ENCODE data around the gene MAP2K6. TPM values are rescaled to one million over a fixed set of nuclear protein-coding genes. Genes with fewer than 3 reads are reported as not detected.

The MAP2K6 gene
- total and polyA plus RNA-seq, 12 donors: 0.88 to 4.0 (median 1.8) TPM

GRCh38 chr17:69506489-69506888 is 92.0 kb downstream of the MAP2K6 start:
- peaks cover 0 to 17% (median 7%) of the 10 kb centered on the region in 9 donors for H3K4me1 ChIP-seq
- H3K27ac ChIP-seq: peak overlapping the region in 1 of 10 donors; percentile 21
- intact Hi-C loops (cut with DNase I): loop anchor here in 1 of 10 donors (10.0 kb wide), 1 partner anchor 92 kb away; the partner anchor contains the start of gene MAP2K6
- no peak overlapping the region for H3K4me3 ChIP-seq
- no peaks in the 10 kb centered on the region for H3K27me3 ChIP-seq
- WGBS, 2 donors: 98 to 100% methylated on average over 1 of the region's 1 CpG
- H3K36me3 ChIP-seq: no peaks in the 10 kb centered on the region
- peak in 2 of 9 donors; percentile 22 to 23 for TF ChIP-seq CTCF (IDR thresholded peaks at IDR 0.05)
- peaks cover 0 to 6% (median 0%) of the 10 kb centered on the region in 11 donors for H3K9me3 ChIP-seq
- ATAC-seq: no peak
- no peak for DNase-seq

GRCh38 chr17:69508814-69509213 is 94.3 kb downstream of the MAP2K6 start:
- no peak overlapping the region for H3K4me3 ChIP-seq
- intact Hi-C loops (cut with DNase I): loop anchor here in 1 of 10 donors (10.0 kb wide), 1 partner anchor 94 kb away; the partner anchor contains the start of gene MAP2K6
- ATAC-seq: no peak
- H3K36me3 ChIP-seq: no peaks in the 10 kb centered on the region
- TF ChIP-seq CTCF (IDR thresholded peaks at IDR 0.05): no peak
- no peaks in the 10 kb centered on the region for H3K4me1 ChIP-seq
- no peak overlapping the region for H3K27ac ChIP-seq
- DNase-seq: no peak
- H3K27me3 ChIP-seq: no peaks in the 10 kb centered on the region
- 97 to 100% methylated on average over 1 of the region's 1 CpG for WGBS, 2 donors
- peaks cover 0 to 6% (median 0%) of the 10 kb centered on the region in 11 donors for H3K9me3 ChIP-seq

GRCh38 chr17:69511250-69511649 is 96.8 kb downstream of the MAP2K6 start:
- ATAC-seq: no peak
- intact Hi-C loops (cut with DNase I): loop anchor here in 1 of 10 donors (10.0 kb wide), 1 partner anchor 166 kb away; no protein-coding TSS in a partner anchor

GRCh38 chr17:69512946-69513345 is 98.4 kb downstream of the MAP2K6 start:
- Histone ChIP-seq H3K4me1 (no peaks in the 10 kb centered on the region), H3K27me3 (no peaks in the 10 kb centered on the region), H3K4me3 (no peak overlapping the region), H3K36me3 (peaks cover 0 to 9% (median 0%) of the 10 kb centered on the region in 9 donors), H3K27ac (no peak overlapping the region), H3K9me3 (peaks cover 0 to 6% (median 0%) of the 10 kb centered on the region in 11 donors)
- ATAC-seq (no peak), DNase-seq (no peak)
- 83 to 93% methylated on average over 5 of the region's 5 CpGs for WGBS, 2 donors
- intact Hi-C loops (cut with DNase I): loop anchor here in 1 of 10 donors (10.0 kb wide), 1 partner anchor 168 kb away; no protein-coding TSS in a partner anchor
- TF ChIP-seq CTCF (IDR thresholded peaks at IDR 0.05): no peak

More at GRCh38 chr17:69511250-69511649, 96.8 kb downstream of the MAP2K6 start:
- peaks cover 0 to 6% (median 0%) of the 10 kb centered on the region in 11 donors for H3K9me3 ChIP-seq
- no peak for TF ChIP-seq CTCF (IDR thresholded peaks at IDR 0.05)
- 88 to 90% methylated on average over 7 of the region's 7 CpGs for WGBS, 2 donors
- DNase-seq: no peak
- no peaks in the 10 kb centered on the region for H3K36me3 ChIP-seq
- no peaks in the 10 kb centered on the region for H3K27me3 ChIP-seq
- no peak overlapping the region for H3K4me3 ChIP-seq
- H3K4me1 ChIP-seq: no peaks in the 10 kb centered on the region
- no peak overlapping the region for H3K27ac ChIP-seq
